Activated T-helper 17 cell treated with anti-CD3 and anti-CD28 coated beads, Interleukin-2, amount 50 U/mL, for 72 hours (primary cell): Measurements from ENCODE around the gene SCPEP1. TPM values are rescaled to one million over a fixed set of nuclear protein-coding genes. Genes with fewer than 3 reads are reported as not detected.

Experiments used
- ATAC-seq: fragments of 150-1000 bp; cut with Tn5 transposase; replicated peaks from 2 replicates; pipeline ENCODE4 v1.10.0; 2021; ENCODE audit warnings: mild to moderate bottlenecking, moderate library complexity
- H3K27ac Mint-ChIP-seq: one replicate; pipeline ENCODE4 v1.8.0; 2022; ENCODE audit warnings: mixed read lengths
- H3K27me3 Mint-ChIP-seq: one replicate; pipeline ENCODE4 v1.8.0; 2022; ENCODE audit warnings: mixed read lengths
- H3K36me3 Mint-ChIP-seq: one replicate; pipeline ENCODE4 v1.8.0; 2022; ENCODE audit warnings: low read depth, mild to moderate bottlenecking, mixed read lengths
- H3K4me1 Mint-ChIP-seq: one replicate; pipeline ENCODE4 v1.8.0; 2022; ENCODE audit warnings: mixed read lengths
- H3K4me3 Mint-ChIP-seq: one replicate; pipeline ENCODE4 v1.8.0; 2022; ENCODE audit warnings: mild to moderate bottlenecking, mixed read lengths
- H3K9me3 Mint-ChIP-seq: one replicate; pipeline ENCODE4 v1.8.0; 2022; ENCODE audit warnings: mixed read lengths
- total RNA-seq, 2 donors: library from RNA; stranded (reverse); gene quantifications; one replicate each; pipeline ENCODE4 v1.2.3, GENCODE V29; 2022

SCPEP1 gene
- total RNA-seq, 2 donors from 2014 or later, result 22.8 to 31.9 TPM

GRCh38 chr17:57051886-57052361 is 74.0 kb downstream of the SCPEP1 start:
- no peak overlapping the region for H3K27ac Mint-ChIP-seq
- peaks cover 10% of the 10 kb centered on the region for H3K4me1 Mint-ChIP-seq
- no peak for ATAC-seq
- H3K4me3 Mint-ChIP-seq, result no peak overlapping the region
- peaks cover 12% of the 10 kb centered on the region for H3K27me3 Mint-ChIP-seq
- H3K36me3 Mint-ChIP-seq, result no peaks in the 10 kb centered on the region
- no peaks in the 10 kb centered on the region for H3K9me3 Mint-ChIP-seq

Other genes starting within 250 kb of the SCPEP1 start
- 1 to 10 TPM; 5.0 to 5.6 TPM for gene C17orf67, start 144.2 kb upstream of the SCPEP1 start, total RNA-seq
- gene DGKE, start 144.0 kb upstream of the SCPEP1 start, total RNA-seq, result 10 to 100 TPM; 44.1 to 49.9 TPM
- 100 to 1,000 TPM; 121 to 285 TPM for gene TRIM25, start 64.1 kb upstream of the SCPEP1 start, total RNA-seq
- 10 to 100 TPM; 23.1 to 24.4 TPM for gene COIL, start 17.1 kb upstream of the SCPEP1 start, total RNA-seq
- gene AKAP1, start 107.1 kb downstream of the SCPEP1 start, total RNA-seq, result 10 to 100 TPM; 18.7 to 45.3 TPM